ENCODE results near the gene ERGIC3.

Gene ERGIC3

GRCh38 chr20:35598899-35599775 lies 57.3 kb downstream of the ERGIC3 start:
- no peak for DNase-seq (ENCODE audit: low read depth)

- DNase-seq (ENCODE audit: low read depth) = no peak
Measured at GRCh38 chr20:35599776-35600120, 57.9 kb downstream of the ERGIC3 start.

- no peak for DNase-seq (ENCODE audit: low read depth)
Measured at GRCh38 chr20:35600176-35600992, 58.5 kb downstream of the ERGIC3 start.

- DNase-seq (ENCODE audit: low read depth) = no peak
Measured at GRCh38 chr20:35600993-35601973, 59.4 kb downstream of the ERGIC3 start.

GRCh38 chr20:35601990-35602389 lies 60.1 kb downstream of the ERGIC3 start:
- no peak for DNase-seq (ENCODE audit: low read depth)

GRCh38 chr20:35602851-35603495 lies 61.1 kb downstream of the ERGIC3 start:
- DNase-seq (ENCODE audit: low read depth) = no peak

- no peak for DNase-seq (ENCODE audit: low read depth)
Measured at GRCh38 chr20:35603695-35604448, 62.0 kb downstream of the ERGIC3 start.

GRCh38 chr20:35604449-35604747 lies 62.5 kb downstream of the ERGIC3 start:
- DNase-seq (ENCODE audit: low read depth) = no peak

GRCh38 chr20:35606127-35606526 lies 64.2 kb downstream of the ERGIC3 start:
- no peak for DNase-seq (ENCODE audit: low read depth)

Measured in fibroblast of the conjunctiva (primary cell).